BE2C (cell line): ENCODE data around the gene HIVEP2.

Source experiments
- DNase-seq: peaks from one replicate; pipeline ENCODE4 v3.0.0-alpha.2; 2020
- H3K27me3 ChIP-seq: fragments of 250-450 bp; sonication (Bioruptor Pico); 2 replicates; pipeline ENCODE4 v1.5.1; 2020; ENCODE audit warnings: mild to moderate bottlenecking
- H3K36me3 ChIP-seq: fragments of 250-450 bp; sonication (Bioruptor Pico); 2 replicates; pipeline ENCODE4 v1.5.1; 2020; ENCODE audit warnings: mild to moderate bottlenecking
- H3K4me1 ChIP-seq: fragments of 250-450 bp; sonication (Bioruptor Pico); 2 replicates; pipeline ENCODE4 v1.5.1; 2020
- H3K4me3 ChIP-seq: 2 replicates; pipeline ENCODE4 v1.5.1; 2011; ENCODE audit warnings: low read depth, low read length
- H3K9me3 ChIP-seq: fragments of 250-450 bp; sonication (Bioruptor Pico); 2 replicates; pipeline ENCODE4 v1.5.1; 2020
- CTCF ChIP-seq: IDR thresholded peaks from 2 replicates; pipeline ENCODE4 v1.5.1; 2012; ENCODE audit warnings: mild to moderate bottlenecking, low read depth, low read length

Gene HIVEP2

GRCh38 chr6:142898927-142899895 lies 45.8 kb downstream of the HIVEP2 start:
- no peak for TF ChIP-seq CTCF
- no peak for DNase-seq
- no peaks in the 10 kb centered on the region for H3K4me1 ChIP-seq
- no peaks in the 10 kb centered on the region for H3K36me3 ChIP-seq
- no peak overlapping the region for H3K4me3 ChIP-seq
- no peaks in the 10 kb centered on the region for H3K9me3 ChIP-seq
- peaks cover 8% of the 10 kb centered on the region for H3K27me3 ChIP-seq

DNA sequence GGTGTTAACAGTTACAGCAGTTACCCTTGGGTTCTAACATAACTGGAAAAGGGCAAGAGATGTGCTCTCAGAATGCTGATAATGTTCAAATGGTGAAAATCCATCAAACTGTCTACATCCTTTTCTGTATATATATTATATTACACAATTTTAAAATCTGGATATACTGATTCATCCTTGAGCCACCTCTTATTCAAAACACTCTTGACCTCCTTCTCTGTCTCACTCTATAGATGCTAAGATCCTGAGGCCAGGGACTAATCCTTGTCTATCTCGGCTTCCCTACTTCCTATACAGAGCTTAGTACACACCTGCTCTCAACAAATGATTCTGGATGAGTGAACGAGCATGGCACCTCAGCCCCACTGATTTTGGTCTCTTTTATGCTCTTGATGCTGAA lies 47.3 kb downstream of the HIVEP2 start:
- Histone ChIP-seq H3K36me3 (no peaks in the 10 kb centered on the region), H3K4me3 (no peak overlapping the region), H3K9me3 (no peaks in the 10 kb centered on the region), H3K4me1 (no peaks in the 10 kb centered on the region), H3K27me3 (peaks cover 4% of the 10 kb centered on the region)
- DNase-seq, result no peak
- TF ChIP-seq CTCF, result no peak

DNA sequence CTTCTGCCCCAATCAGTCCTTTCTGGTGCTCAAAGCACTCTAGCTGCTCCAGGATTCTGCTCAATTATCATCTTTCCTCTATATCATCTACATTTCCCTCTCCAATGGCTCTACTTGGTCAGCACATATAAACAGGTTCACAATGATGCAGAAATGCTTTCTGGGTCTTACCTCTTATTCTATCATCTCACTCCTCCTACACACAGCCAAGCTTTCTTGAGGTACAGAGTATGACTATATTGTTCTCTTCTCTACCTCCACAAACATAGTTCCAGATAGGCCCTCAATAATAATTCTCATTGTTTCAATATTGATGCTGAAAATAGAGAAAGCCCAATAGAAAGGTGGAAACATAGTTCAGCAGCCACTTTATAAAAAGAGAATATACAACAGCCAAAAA lies 48.2 kb downstream of the HIVEP2 start:
- Histone ChIP-seq H3K36me3 (no peaks in the 10 kb centered on the region), H3K9me3 (no peaks in the 10 kb centered on the region), H3K27me3 (peaks cover 4% of the 10 kb centered on the region), H3K4me3 (no peak overlapping the region), H3K4me1 (no peaks in the 10 kb centered on the region)
- no peak for TF ChIP-seq CTCF
- no peak for DNase-seq

DNA sequence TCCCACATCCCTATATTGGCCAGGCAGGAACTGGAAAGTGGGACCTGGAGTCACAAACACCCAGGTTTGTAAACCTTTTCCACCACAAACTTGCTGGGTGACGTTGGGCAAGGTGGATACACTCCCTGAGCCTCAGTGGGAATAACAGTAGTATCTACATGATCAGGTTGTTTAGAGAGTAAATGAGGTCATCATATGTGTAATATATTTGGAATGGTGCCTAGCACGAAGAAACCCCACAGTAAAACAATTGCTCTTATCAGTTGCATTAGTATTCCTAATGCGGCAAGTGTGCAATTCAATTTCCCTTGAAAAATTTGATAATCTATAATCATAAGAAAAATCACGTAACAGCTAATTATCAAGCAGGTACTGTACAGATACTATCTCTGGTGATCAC lies 51.9 kb downstream of the HIVEP2 start:
- DNase-seq, result no peak

GRCh38 chr6:142892254-142893021 lies 52.5 kb downstream of the HIVEP2 start:
- Histone ChIP-seq H3K4me3 (no peak overlapping the region), H3K27me3 (no peaks in the 10 kb centered on the region), H3K4me1 (no peaks in the 10 kb centered on the region), H3K36me3 (no peaks in the 10 kb centered on the region), H3K9me3 (no peaks in the 10 kb centered on the region)
- TF ChIP-seq CTCF, result no peak
- no peak for DNase-seq

More for the DNA sequence above, 51.9 kb downstream of the HIVEP2 start:
- H3K27me3 ChIP-seq, result no peaks in the 10 kb centered on the region
- H3K4me1 ChIP-seq, result no peaks in the 10 kb centered on the region
- TF ChIP-seq CTCF, result no peak
- H3K36me3 ChIP-seq, result no peaks in the 10 kb centered on the region
- H3K9me3 ChIP-seq, result no peaks in the 10 kb centered on the region
- no peak overlapping the region for H3K4me3 ChIP-seq
